Brain microvascular endothelial cell (primary cell): ENCODE measurements around the gene PRTFDC1.

Experiments used
- DNase-seq: peaks from one replicate; pipeline ENCODE4 v3.0.0-alpha.2; 2020
- H3K27ac ChIP-seq: fragments of 250-450 bp; sonication (Bioruptor Pico); 2 replicates; pipeline ENCODE4 v1.5.1; 2020; ENCODE audit warnings: mild to moderate bottlenecking, moderate library complexity
- H3K27me3 ChIP-seq: fragments of 250-450 bp; sonication (Bioruptor Pico); replicated peaks from 2 replicates; pipeline ENCODE4 v1.5.1; 2020; ENCODE audit warnings: mild to moderate bottlenecking
- H3K36me3 ChIP-seq: fragments of 250-450 bp; sonication (Bioruptor Pico); replicated peaks from 2 replicates; pipeline ENCODE4 v1.5.1; 2020; ENCODE audit warnings: mild to moderate bottlenecking
- H3K4me3 ChIP-seq: 2 replicates; pipeline ENCODE4 v1.5.1; 2011; ENCODE audit warnings: low read depth, mild to moderate bottlenecking, control low read depth, low read length, moderate library complexity
- CTCF ChIP-seq: IDR thresholded peaks from 2 replicates; pipeline ENCODE4 v1.5.1; 2011; ENCODE audit warnings: low read depth, mild to moderate bottlenecking, moderate library complexity, low read length, control low read depth, inconsistent platforms; ENCODE audit errors: missing control alignments
- in situ Hi-C: cut with HindIII; loops from 2 replicates; pipeline ENCODE4 v1.10.0; 2017; ENCODE audit warnings: low sequenced_read_pairs, low pct_ligation_motif_present

The PRTFDC1 gene

GRCh38 chr10:24834869-24835268, 117.5 kb downstream of the PRTFDC1 start:
- H3K4me3 ChIP-seq: no peak overlapping the region
- no peak overlapping the region for H3K27ac ChIP-seq
- H3K27me3 ChIP-seq: no peaks in the 10 kb centered on the region
- H3K36me3 ChIP-seq: no peaks in the 10 kb centered on the region
- in situ Hi-C loops: no loop called here
- no peak for DNase-seq
- no peak for TF ChIP-seq CTCF

GRCh38 chr10:24826009-24826408, 126.4 kb downstream of the PRTFDC1 start:
- DNase-seq: peak; percentile 53
- H3K27me3 ChIP-seq: no peaks in the 10 kb centered on the region
- TF ChIP-seq CTCF: no peak
- H3K36me3 ChIP-seq: no peaks in the 10 kb centered on the region
- H3K27ac ChIP-seq: peak overlapping the region; percentile 26
- peak overlapping the region; percentile 1 for H3K4me3 ChIP-seq
- in situ Hi-C loops: no loop called here

DNA sequence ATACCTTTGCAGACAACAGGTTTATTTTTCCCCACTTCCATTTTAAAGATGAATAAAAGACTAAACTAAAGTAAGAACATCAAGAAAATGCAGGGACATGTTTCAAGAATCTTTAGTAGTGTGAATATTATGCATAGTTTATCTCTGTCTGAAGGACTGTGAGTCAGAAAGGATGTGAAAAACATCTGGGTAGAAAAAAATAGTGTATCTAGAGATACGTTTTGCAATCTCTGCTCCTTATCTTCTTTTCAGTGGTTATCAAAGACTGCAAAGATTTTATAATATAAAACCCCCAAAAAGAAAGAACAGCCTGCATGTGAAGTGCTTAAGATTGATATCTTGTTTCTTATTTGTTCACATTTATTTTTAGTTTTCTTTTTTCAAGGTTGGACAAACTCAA, 126.9 kb downstream of the PRTFDC1 start:
- Histone ChIP-seq H3K27me3 (no peaks in the 10 kb centered on the region), H3K27ac (peak overlapping the region; percentile 41), H3K4me3 (no peak overlapping the region), H3K36me3 (no peaks in the 10 kb centered on the region)
- in situ Hi-C loops: no loop called here
- no peak for TF ChIP-seq CTCF
- DNase-seq: no peak

- TF ChIP-seq CTCF: no peak
- H3K27ac ChIP-seq: peak overlapping the region; percentile 12
- in situ Hi-C loops: no loop called here
Measured at GRCh38 chr10:24824536-24824935, 127.9 kb downstream of the PRTFDC1 start.

GRCh38 chr10:24824124-24824523, 128.3 kb downstream of the PRTFDC1 start:
- H3K27ac ChIP-seq: no peak overlapping the region

More at GRCh38 chr10:24824536-24824935, 127.9 kb downstream of the PRTFDC1 start:
- no peaks in the 10 kb centered on the region for H3K36me3 ChIP-seq
- H3K27me3 ChIP-seq: no peaks in the 10 kb centered on the region
- no peak overlapping the region for H3K4me3 ChIP-seq
- DNase-seq: no peak

More at GRCh38 chr10:24824124-24824523, 128.3 kb downstream of the PRTFDC1 start:
- in situ Hi-C loops: no loop called here
- no peak overlapping the region for H3K4me3 ChIP-seq
- no peaks in the 10 kb centered on the region for H3K36me3 ChIP-seq
- no peaks in the 10 kb centered on the region for H3K27me3 ChIP-seq
- DNase-seq: peak; percentile 23
- no peak for TF ChIP-seq CTCF
